RWPE1 (cell line): ENCODE data around the gene ITGA2.

Experiments used
- CTCF ChIA-PET: fragments of 350-600 bp; sonication (Branson Sonifier 250); formaldehyde crosslinking; extraction: SDS; loops from one replicate; lab custom pipeline; 2021; lab: Yijun Ruan, JAX
- POLR2A ChIA-PET: fragments of 400-600 bp; formaldehyde crosslinking; extraction: SDS; loops from one replicate; lab custom pipeline; 2020; ENCODE audit warnings: antibody characterized with exemption; ENCODE audit not compliant: low non-redundant PET; lab: Yijun Ruan, JAX
- DNase-seq: peaks from one replicate; pipeline ENCODE4 v3.0.0; 2012; ENCODE audit warnings: low spot score
- H3K27ac ChIP-seq: fragments of 450-650 bp; 2 replicates; pipeline ENCODE4 v1.5.1; 2017
- CTCF ChIP-seq: fragments of 450-650 bp; conservative IDR thresholded peaks from 2 replicates; pipeline ENCODE4 v1.5.1; 2017; ENCODE audit warnings: low read depth, mild to moderate bottlenecking

The ITGA2 gene

GRCh38 chr5:53083927-53084326 is 94.8 kb downstream of the ITGA2 start:
- CTCF ChIA-PET: interaction anchor here (0.6 kb wide), 1 partner anchor 30 kb away, joined by 3 read pairs; no protein-coding TSS in a partner anchor
- no peak for DNase-seq
- no peak for TF ChIP-seq CTCF
- POLR2A ChIA-PET: no interaction called here
- no peak overlapping the region for H3K27ac ChIP-seq

- no peak for DNase-seq
- ChIA-PET CTCF (no interaction called here), POLR2A (no interaction called here)
- H3K27ac ChIP-seq: no peak overlapping the region
- no peak for TF ChIP-seq CTCF
Observed at GRCh38 chr5:53084546-53085255, 95.5 kb downstream of the ITGA2 start.

GRCh38 chr5:53087171-53087570 is 98.0 kb downstream of the ITGA2 start:
- DNase-seq: no peak
- ChIA-PET POLR2A (no interaction called here), CTCF (interaction anchor here (0.6 to 0.9 kb wide), 5 partner anchors 8 to 349 kb away, joined by 3 to 4 read pairs (median 3); no protein-coding TSS in a partner anchor)
- no peak for TF ChIP-seq CTCF
- no peak overlapping the region for H3K27ac ChIP-seq

- CTCF ChIA-PET: interaction anchor here (0.6 to 3.8 kb wide), 4 partner anchors 62 to 350 kb away, joined by 3 to 17 read pairs (median 4); no protein-coding TSS in a partner anchor
- POLR2A ChIA-PET: no interaction called here
- DNase-seq: no peak
- no peak overlapping the region for H3K27ac ChIP-seq
- no peak for TF ChIP-seq CTCF
Observed at GRCh38 chr5:53087621-53088121, 98.5 kb downstream of the ITGA2 start.

GRCh38 chr5:53089481-53089991 is 100.4 kb downstream of the ITGA2 start:
- ChIA-PET POLR2A (interaction anchor here (0.8 kb wide), 1 partner anchor 153 kb away, joined by 3 read pairs; no protein-coding TSS in a partner anchor), CTCF (interaction anchor here (1.0 to 3.8 kb wide), 3 partner anchors 11 to 141 kb away, joined by 3 to 17 read pairs (median 8); no protein-coding TSS in a partner anchor)
- no peak overlapping the region for H3K27ac ChIP-seq
- no peak for DNase-seq
- no peak for TF ChIP-seq CTCF

- no peak for TF ChIP-seq CTCF
- no peak for DNase-seq
- ChIA-PET CTCF (interaction anchor here (0.7 to 3.8 kb wide), 3 partner anchors 15 to 213 kb away, joined by 3 to 17 read pairs (median 8); no protein-coding TSS in a partner anchor), POLR2A (interaction anchor here (0.8 kb wide), 1 partner anchor 154 kb away, joined by 3 read pairs; no protein-coding TSS in a partner anchor)
- H3K27ac ChIP-seq: no peak overlapping the region
Observed at GRCh38 chr5:53090229-53090628, 101.1 kb downstream of the ITGA2 start.
